ENCODE results near the gene ECE1.

DNA sequence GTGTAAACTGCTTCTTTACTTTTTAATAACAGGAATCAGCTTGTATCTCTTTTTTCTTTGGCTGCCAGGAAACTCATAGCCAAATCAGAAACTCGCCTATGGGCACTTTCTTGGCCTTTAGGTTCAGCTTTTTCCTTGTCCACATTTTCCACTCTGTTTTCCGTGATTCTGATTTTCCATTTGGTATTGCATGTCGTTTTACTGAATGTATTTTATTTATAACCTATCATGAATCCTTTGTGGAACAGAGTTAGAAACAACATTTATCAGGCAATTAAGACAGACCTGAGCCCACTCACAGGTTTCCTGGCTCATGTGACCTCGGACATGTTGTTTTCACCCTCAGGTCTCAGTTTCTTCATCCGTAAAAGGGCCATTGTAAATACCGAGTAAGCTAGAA is 5.3 kb upstream of the ECE1 start:
- TF ChIP-seq, protein P1, sequence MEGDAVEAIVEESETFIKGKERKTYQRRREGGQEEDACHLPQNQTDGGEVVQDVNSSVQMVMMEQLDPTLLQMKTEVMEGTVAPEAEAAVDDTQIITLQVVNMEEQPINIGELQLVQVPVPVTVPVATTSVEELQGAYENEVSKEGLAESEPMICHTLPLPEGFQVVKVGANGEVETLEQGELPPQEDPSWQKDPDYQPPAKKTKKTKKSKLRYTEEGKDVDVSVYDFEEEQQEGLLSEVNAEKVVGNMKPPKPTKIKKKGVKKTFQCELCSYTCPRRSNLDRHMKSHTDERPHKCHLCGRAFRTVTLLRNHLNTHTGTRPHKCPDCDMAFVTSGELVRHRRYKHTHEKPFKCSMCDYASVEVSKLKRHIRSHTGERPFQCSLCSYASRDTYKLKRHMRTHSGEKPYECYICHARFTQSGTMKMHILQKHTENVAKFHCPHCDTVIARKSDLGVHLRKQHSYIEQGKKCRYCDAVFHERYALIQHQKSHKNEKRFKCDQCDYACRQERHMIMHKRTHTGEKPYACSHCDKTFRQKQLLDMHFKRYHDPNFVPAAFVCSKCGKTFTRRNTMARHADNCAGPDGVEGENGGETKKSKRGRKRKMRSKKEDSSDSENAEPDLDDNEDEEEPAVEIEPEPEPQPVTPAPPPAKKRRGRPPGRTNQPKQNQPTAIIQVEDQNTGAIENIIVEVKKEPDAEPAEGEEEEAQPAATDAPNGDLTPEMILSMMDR (IDR thresholded peaks at IDR 0.05; ENCODE audit: extremely low read depth in 1 of 2, insufficient read depth in 1 of 2, low read depth in 1 of 2, low read length in 2 of 2): no peak
- TF ChIP-seq POLR2A (IDR thresholded peaks at IDR 0.05; ENCODE audit: low read depth, low read length): no peak
